Natural killer cell treated with Interleukin-12 subunit alpha and Interleukin-12 subunit beta and Interleukin-15 and Interleukin-18, amount 100 ng/mL, for 72 hours (primary cell): Measurements from ENCODE around the gene TCN1. TPM values are rescaled to one million over a fixed set of nuclear protein-coding genes. Genes with fewer than 3 reads are reported as not detected.
"Not testable (repeated sequence)": the region's sequence is repeated elsewhere in the genome, so short reads cannot be mapped to it uniquely, and the experiment has no call there.

Source experiments
- ATAC-seq, 2 donors: fragments of 150-1000 bp; cut with Tn5 transposase in 1 of 2; sonication (Bioruptor Pico), chemical (Tn5 transposase) in 1 of 2; 2 replicates each; pipeline ENCODE4 v1.10.0; 2021
- DNase-seq: peaks from one replicate; pipeline ENCODE4 v3.0.0; 2022; ENCODE audit warnings: low spot score
- H3K27ac Mint-ChIP-seq, 2 donors: 1 replicate in 1 of 2; 2 replicates in 1 of 2; pipeline ENCODE4 v1.8.0; 2022; ENCODE audit warnings: mixed read lengths in 2 of 2, mild to moderate bottlenecking in 1 of 2, moderate library complexity in 1 of 2
- H3K27me3 Mint-ChIP-seq, 2 donors: 1 replicate in 1 of 2; 2 replicates in 1 of 2; pipeline ENCODE4 v1.8.0; 2022; ENCODE audit warnings: mixed read lengths in 2 of 2
- H3K36me3 Mint-ChIP-seq: one replicate; pipeline ENCODE4 v1.8.0; 2022; ENCODE audit warnings: mixed read lengths
- H3K4me1 Mint-ChIP-seq, 2 donors: 1 replicate in 1 of 2; 2 replicates in 1 of 2; pipeline ENCODE4 v1.8.0; 2022; ENCODE audit warnings: low read depth in 2 of 2, mixed read lengths in 2 of 2, mild to moderate bottlenecking in 1 of 2
- H3K4me3 Mint-ChIP-seq: one replicate; pipeline ENCODE4 v1.8.0; 2022; ENCODE audit warnings: mixed read lengths
- H3K9me3 Mint-ChIP-seq: 2 replicates; pipeline ENCODE4 v1.8.0; 2022; ENCODE audit warnings: mixed read lengths
- total RNA-seq, 2 donors: library from RNA; stranded (reverse); gene quantifications; one replicate each; pipeline ENCODE4 v1.2.3, GENCODE V29; 2022

TCN1 gene
- total RNA-seq, 2 donors from 2014 or later, result not detected

DNA sequence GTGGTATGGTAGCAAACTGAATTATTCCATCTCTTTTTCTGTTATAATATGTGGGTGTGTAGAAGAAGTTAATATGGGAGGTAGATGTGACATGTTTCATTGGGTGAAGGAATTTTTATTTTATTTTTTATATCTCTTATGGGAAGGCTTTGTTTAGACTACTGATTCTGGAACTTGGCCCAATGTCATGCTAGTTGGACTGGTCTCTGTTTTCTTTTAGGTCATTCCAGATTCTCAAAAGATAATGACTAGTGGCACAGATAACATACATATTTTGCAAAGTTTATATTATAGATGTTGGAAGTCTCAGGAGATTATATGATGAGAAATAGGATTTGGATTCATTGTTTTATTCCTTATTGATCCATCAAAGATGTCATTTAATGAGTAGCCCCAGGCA lies 11.0 kb upstream of the TCN1 start:
- no peak for ATAC-seq
- Mint-ChIP-seq H3K4me3 (no peak overlapping the region), H3K36me3 (no peaks in the 10 kb centered on the region)

GRCh38 chr11:59875856-59876519 lies 9.7 kb upstream of the TCN1 start:
- H3K27me3 Mint-ChIP-seq, result peaks cover 12 to 27% of the 10 kb centered on the region in 2 donors
- no peaks in the 10 kb centered on the region for H3K36me3 Mint-ChIP-seq
- H3K4me1 Mint-ChIP-seq, result no peaks in the 10 kb centered on the region
- no peak overlapping the region for H3K4me3 Mint-ChIP-seq
- no peak overlapping the region for H3K27ac Mint-ChIP-seq
- no peaks in the 10 kb centered on the region for H3K9me3 Mint-ChIP-seq
- DNase-seq (no peak), ATAC-seq (no peak)

More for the DNA sequence above, 11.0 kb upstream of the TCN1 start:
- H3K27ac Mint-ChIP-seq, result no peak overlapping the region
- H3K9me3 Mint-ChIP-seq, result no peaks in the 10 kb centered on the region
- H3K4me1 Mint-ChIP-seq, result no peaks in the 10 kb centered on the region
- H3K27me3 Mint-ChIP-seq, result peaks cover 9 to 14% of the 10 kb centered on the region in 2 donors
- no peak for DNase-seq

GRCh38 chr11:59872076-59872475 lies 5.8 kb upstream of the TCN1 start:
- DNase-seq (no peak), ATAC-seq (no peak)
- Mint-ChIP-seq H3K4me3 (no peak overlapping the region), H3K4me1 (no peaks in the 10 kb centered on the region), H3K36me3 (no peaks in the 10 kb centered on the region), H3K9me3 (no peaks in the 10 kb centered on the region), H3K27me3 (peaks cover 13 to 40% of the 10 kb centered on the region in 2 donors), H3K27ac (no peak overlapping the region)

GRCh38 chr11:59867946-59868345 lies 1.7 kb upstream of the TCN1 start:
- ATAC-seq, result no peak
- no peak for DNase-seq
- no peak overlapping the region for H3K27ac Mint-ChIP-seq
- no peak overlapping the region for H3K4me3 Mint-ChIP-seq
- no peaks in the 10 kb centered on the region for H3K9me3 Mint-ChIP-seq
- H3K36me3 Mint-ChIP-seq, result no peaks in the 10 kb centered on the region
- H3K4me1 Mint-ChIP-seq, result no peaks in the 10 kb centered on the region
- H3K27me3 Mint-ChIP-seq, result peaks cover 14 to 34% of the 10 kb centered on the region in 2 donors

- peaks cover 14 to 30% of the 10 kb centered on the region in 2 donors for H3K27me3 Mint-ChIP-seq
- no peaks in the 10 kb centered on the region for H3K36me3 Mint-ChIP-seq
- H3K27ac Mint-ChIP-seq, result no peak overlapping the region
- DNase-seq, result no peak
- H3K4me1 Mint-ChIP-seq, result no peaks in the 10 kb centered on the region
- H3K4me3 Mint-ChIP-seq, result no peak overlapping the region
- H3K9me3 Mint-ChIP-seq, result no peaks in the 10 kb centered on the region
- ATAC-seq, result no peak
Measured at GRCh38 chr11:59866836-59867235, 549 bp upstream of the TCN1 start.

- ATAC-seq, result no peak
- Mint-ChIP-seq H3K4me1 (no peaks in the 10 kb centered on the region), H3K9me3 (no peaks in the 10 kb centered on the region), H3K4me3 (no peak overlapping the region), H3K36me3 (no peaks in the 10 kb centered on the region), H3K27ac (no peak overlapping the region), H3K27me3 (peaks cover 12% of the 10 kb centered on the region in 2 donors)
- DNase-seq, result no peak
Measured at GRCh38 chr11:59865031-59865430, 1.3 kb downstream of the TCN1 start.

DNA sequence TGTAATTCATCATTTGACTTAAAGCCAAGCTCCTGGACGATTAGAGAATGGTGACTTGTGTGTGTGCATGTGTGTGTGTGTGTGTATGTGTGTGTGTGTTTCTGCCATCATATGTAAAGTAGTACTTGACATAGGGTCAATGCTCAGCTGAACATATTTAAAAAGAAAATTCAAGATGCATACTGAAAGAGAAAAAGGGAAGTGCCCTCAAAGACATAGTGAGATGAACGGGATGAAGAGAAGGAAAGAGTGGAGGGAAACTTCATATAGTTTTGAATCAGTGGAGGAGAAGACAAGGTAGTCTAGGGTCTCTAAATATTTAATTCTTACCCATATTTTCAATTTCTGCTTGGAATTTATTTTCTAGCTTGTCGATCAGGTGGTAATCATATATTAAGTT lies 4.0 kb downstream of the TCN1 start:
- Mint-ChIP-seq H3K9me3 (no peaks in the 10 kb centered on the region), H3K27me3 (peaks cover 6 to 8% of the 10 kb centered on the region in 2 donors), H3K36me3 (no peaks in the 10 kb centered on the region), H3K4me1 (peaks cover 16 to 18% of the 10 kb centered on the region in 2 donors), H3K4me3 (no peak overlapping the region), H3K27ac (no peak overlapping the region)
- ATAC-seq (no peak), DNase-seq (no peak)

DNA sequence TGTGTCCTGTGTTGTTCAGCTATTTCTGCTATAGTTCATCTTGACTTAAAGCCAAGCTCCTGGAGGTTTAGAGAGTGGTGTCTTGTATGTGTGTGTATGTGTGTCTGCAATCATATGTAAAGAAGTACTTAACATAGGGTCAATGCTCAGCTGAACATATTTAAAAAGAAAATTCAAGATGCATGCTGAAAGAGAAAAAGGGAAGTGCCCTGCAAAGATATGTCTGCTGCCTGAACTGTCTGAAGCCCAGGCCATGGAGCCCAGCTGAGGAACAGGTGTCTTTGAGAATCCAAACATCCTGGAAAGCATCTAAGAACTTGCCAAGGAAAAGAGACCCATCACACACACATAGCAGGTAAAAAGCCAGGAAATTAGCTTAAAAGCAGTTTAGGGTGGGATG lies 6.6 kb downstream of the TCN1 start:
- ATAC-seq (no peak), DNase-seq (no peak)
- no peak overlapping the region for H3K27ac Mint-ChIP-seq
- no peaks in the 10 kb centered on the region for H3K9me3 Mint-ChIP-seq
- no peak overlapping the region for H3K4me3 Mint-ChIP-seq
- peaks cover 16 to 20% of the 10 kb centered on the region in 2 donors for H3K4me1 Mint-ChIP-seq
- H3K36me3 Mint-ChIP-seq, result no peaks in the 10 kb centered on the region
- H3K27me3 Mint-ChIP-seq, result peaks cover 0 to 2% of the 10 kb centered on the region in 2 donors

DNA sequence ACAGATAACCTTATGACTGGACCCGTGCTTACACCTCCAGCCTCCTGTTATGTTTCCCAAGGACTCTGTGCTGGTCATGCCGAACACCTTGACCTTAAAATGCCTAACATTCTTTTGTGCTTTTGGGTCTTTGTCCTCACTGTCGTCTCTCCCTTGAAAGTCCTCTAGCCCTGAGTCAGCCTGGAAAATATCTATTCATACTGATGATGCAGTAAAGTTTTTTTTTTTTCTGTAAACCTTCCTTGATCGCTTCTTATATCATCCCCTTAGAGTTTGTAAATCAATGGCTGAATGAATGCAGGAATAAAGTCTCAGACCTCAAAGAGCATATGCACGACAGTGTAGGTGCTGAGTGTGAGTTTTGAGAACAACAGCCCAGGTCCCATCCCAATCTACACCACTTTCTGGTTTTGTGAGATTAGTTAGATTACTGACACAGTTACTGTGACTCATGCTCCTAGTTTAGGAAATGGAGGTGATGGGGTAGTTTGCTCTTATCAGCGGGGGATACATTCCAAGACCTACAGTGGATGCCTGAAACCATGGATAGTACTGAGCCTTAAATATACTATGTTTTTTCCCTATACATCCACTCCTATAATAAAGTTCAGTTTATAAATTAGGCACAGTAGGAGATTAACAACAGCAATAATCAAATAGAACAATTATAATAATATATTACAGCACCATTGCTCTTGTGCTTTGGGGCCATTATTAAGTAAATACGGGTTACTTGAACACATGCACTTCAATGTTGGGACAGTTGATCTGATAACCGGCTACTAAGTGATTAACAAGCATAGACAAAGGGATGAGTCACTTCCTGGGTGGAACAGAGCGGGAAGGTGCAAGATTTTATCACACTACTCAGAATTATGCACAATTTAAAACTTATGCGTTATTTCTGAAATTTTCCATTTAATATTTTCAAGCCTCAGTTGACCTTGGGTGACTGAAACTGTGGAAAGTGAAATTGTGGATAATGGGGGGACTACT lies 8.6 kb downstream of the TCN1 start:
- H3K27me3 Mint-ChIP-seq, result peaks cover 0 to 4% of the 10 kb centered on the region in 2 donors
- ATAC-seq, result peak in 1 of 2 donors; percentile 83
- peak overlapping the region; percentile 12 to 29 for H3K27ac Mint-ChIP-seq
- no peaks in the 10 kb centered on the region for H3K9me3 Mint-ChIP-seq
- DNase-seq, result no peak
- peaks cover 16 to 20% of the 10 kb centered on the region in 2 donors for H3K4me1 Mint-ChIP-seq
- H3K36me3 Mint-ChIP-seq, result no peaks in the 10 kb centered on the region
- H3K4me3 Mint-ChIP-seq, result peak overlapping the region; percentile 47

DNA sequence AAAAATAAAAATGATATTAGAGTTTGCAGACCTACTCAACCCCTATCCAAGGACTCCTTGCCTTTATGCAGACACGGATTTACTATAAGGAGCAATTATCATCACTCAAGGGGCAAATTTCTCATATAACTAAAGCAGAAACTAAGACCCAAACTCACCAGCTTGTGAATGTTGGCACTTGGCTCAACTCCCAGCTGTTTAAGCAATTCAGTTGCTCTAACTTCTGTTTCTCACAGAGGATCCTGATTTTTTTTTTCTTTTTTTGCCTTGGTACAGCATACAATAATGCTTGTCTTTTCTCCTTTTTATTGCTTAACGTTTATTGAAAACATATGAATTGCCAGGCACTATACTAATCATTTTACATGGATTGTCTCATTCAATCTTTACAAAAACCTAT lies 11.4 kb downstream of the TCN1 start:
- peaks cover 16 to 20% of the 10 kb centered on the region in 2 donors for H3K4me1 Mint-ChIP-seq
- no peak overlapping the region for H3K4me3 Mint-ChIP-seq
- H3K27ac Mint-ChIP-seq, result no peak overlapping the region
- ATAC-seq (no peak), DNase-seq (no peak)
- H3K9me3 Mint-ChIP-seq, result no peaks in the 10 kb centered on the region
- peaks cover 0 to 2% of the 10 kb centered on the region in 2 donors for H3K27me3 Mint-ChIP-seq
- H3K36me3 Mint-ChIP-seq, result no peaks in the 10 kb centered on the region

DNA sequence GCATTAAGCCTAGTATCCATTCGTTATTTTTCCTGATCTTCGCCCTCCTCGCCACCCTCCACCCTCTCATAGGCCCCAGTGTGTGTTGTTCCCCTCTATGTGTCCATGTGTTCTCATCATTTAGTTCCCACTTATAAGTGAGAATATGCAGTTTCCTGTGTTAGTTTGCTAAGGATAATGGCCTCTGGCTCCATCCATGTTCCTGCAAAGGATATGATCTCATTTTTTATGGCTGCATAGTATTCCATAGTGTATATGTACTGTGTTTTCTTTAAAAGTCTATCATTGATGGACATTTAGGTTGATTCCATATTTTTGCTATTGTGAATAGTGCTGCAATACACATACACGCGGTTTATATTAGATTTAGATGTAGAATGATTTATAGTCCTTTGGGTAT lies 14.9 kb downstream of the TCN1 start:
- H3K27ac Mint-ChIP-seq, H3K36me3 Mint-ChIP-seq, ATAC-seq, DNase-seq, H3K9me3 Mint-ChIP-seq, H3K4me1 Mint-ChIP-seq, H3K4me3 Mint-ChIP-seq, H3K27me3 Mint-ChIP-seq: not testable (repeated sequence)

GRCh38 chr11:59849551-59849950 lies 16.7 kb downstream of the TCN1 start:
- H3K27ac Mint-ChIP-seq, H3K9me3 Mint-ChIP-seq, H3K4me3 Mint-ChIP-seq, H3K27me3 Mint-ChIP-seq, DNase-seq, H3K36me3 Mint-ChIP-seq, H3K4me1 Mint-ChIP-seq, ATAC-seq: not testable (repeated sequence)

- peaks cover 0 to 6% of the 10 kb centered on the region in 2 donors for H3K27me3 Mint-ChIP-seq
- H3K9me3 Mint-ChIP-seq, result no peaks in the 10 kb centered on the region
- DNase-seq (no peak), ATAC-seq (no peak)
- H3K4me1 Mint-ChIP-seq, result no peaks in the 10 kb centered on the region
- H3K4me3 Mint-ChIP-seq, result no peak overlapping the region
- no peak overlapping the region for H3K27ac Mint-ChIP-seq
- H3K36me3 Mint-ChIP-seq, result no peaks in the 10 kb centered on the region
Measured at GRCh38 chr11:59849129-59849528, 17.2 kb downstream of the TCN1 start.

DNA sequence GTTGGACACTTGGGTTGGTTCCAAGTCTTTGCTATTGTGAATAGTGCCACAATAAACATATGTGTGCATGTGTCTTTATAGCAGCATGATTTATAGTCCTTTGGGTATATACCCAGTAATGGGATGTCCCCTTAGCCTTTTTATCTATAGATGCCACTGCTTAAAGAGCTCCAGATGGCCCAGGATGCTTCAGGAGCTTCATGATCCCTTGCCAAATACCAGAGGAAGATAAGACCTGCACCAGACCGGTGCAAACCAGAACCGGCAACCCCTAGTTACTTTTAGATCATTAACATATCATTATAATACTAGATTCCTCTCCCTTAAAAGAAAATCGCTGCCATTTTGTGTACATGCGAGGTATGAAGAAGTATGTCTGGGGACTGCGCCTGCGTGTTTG lies 17.8 kb downstream of the TCN1 start:
- H3K36me3 Mint-ChIP-seq, H3K27me3 Mint-ChIP-seq, ATAC-seq, H3K4me3 Mint-ChIP-seq, DNase-seq, H3K4me1 Mint-ChIP-seq, H3K9me3 Mint-ChIP-seq, H3K27ac Mint-ChIP-seq: not testable (repeated sequence)
